HG02610 (cell line): ENCODE data around the gene RIOK2.
"Not testable (repeated sequence)": the region's sequence is repeated elsewhere in the genome, so short reads cannot be mapped to it uniquely, and the experiment has no call there.

Source experiments
- ATAC-seq: cut with Tn5 transposase; IDR thresholded peaks from one replicate; pipeline ENCODE4 v1.9.1; 2021; ENCODE audit warnings: mild to moderate bottlenecking, moderate library complexity; ENCODE audit not compliant: unreplicated experiment

Gene RIOK2

GRCh38 chr5:97171703-97172102, 11.3 kb downstream of the RIOK2 start:
- no peak for ATAC-seq

GRCh38 chr5:97167435-97167834, 15.6 kb downstream of the RIOK2 start:
- peak; percentile 63 for ATAC-seq

GRCh38 chr5:97165726-97166125, 17.3 kb downstream of the RIOK2 start:
- no peak for ATAC-seq

- no peak for ATAC-seq
Measured at GRCh38 chr5:97164846-97165245, 18.2 kb downstream of the RIOK2 start.

GRCh38 chr5:97163790-97164285, 19.2 kb downstream of the RIOK2 start:
- ATAC-seq: no peak

- ATAC-seq: no peak
Measured at GRCh38 chr5:97163360-97163764, 19.7 kb downstream of the RIOK2 start.

- no peak for ATAC-seq
Measured at GRCh38 chr5:97162045-97162444, 21.0 kb downstream of the RIOK2 start.

- ATAC-seq: no peak
Measured at GRCh38 chr5:97157689-97158088, 25.4 kb downstream of the RIOK2 start.

GRCh38 chr5:97151370-97151769, 31.7 kb downstream of the RIOK2 start:
- no peak for ATAC-seq

- ATAC-seq: no peak
Measured at GRCh38 chr5:97150401-97150800, 32.6 kb downstream of the RIOK2 start.

GRCh38 chr5:97149709-97150108, 33.3 kb downstream of the RIOK2 start:
- no peak for ATAC-seq

- ATAC-seq: no peak
Measured at GRCh38 chr5:97148288-97148687, 34.8 kb downstream of the RIOK2 start.

GRCh38 chr5:97143704-97144103, 39.3 kb downstream of the RIOK2 start:
- no peak for ATAC-seq

GRCh38 chr5:97142521-97143254, 40.4 kb downstream of the RIOK2 start, which contains the start of gene LIX1:
Gene LIX1 (minus strand): TSS chr5:97142611. CDS start chr5:97142576, 35 bp downstream.
- ATAC-seq: peak; percentile 75

GRCh38 chr5:97141539-97141938, 41.5 kb downstream of the RIOK2 start:
- ATAC-seq: no peak

- ATAC-seq: no peak
Measured at GRCh38 chr5:97141031-97141430, 42.0 kb downstream of the RIOK2 start.

GRCh38 chr5:97140250-97140649, 42.8 kb downstream of the RIOK2 start:
- ATAC-seq: not testable (repeated sequence)

- no peak for ATAC-seq
Measured at GRCh38 chr5:97136475-97136874, 46.6 kb downstream of the RIOK2 start.

GRCh38 chr5:97135868-97136267, 47.2 kb downstream of the RIOK2 start:
- no peak for ATAC-seq

GRCh38 chr5:97134634-97135033, 48.4 kb downstream of the RIOK2 start:
- ATAC-seq: no peak

GRCh38 chr5:97133101-97133500, 49.9 kb downstream of the RIOK2 start:
- no peak for ATAC-seq

- no peak for ATAC-seq
Measured at GRCh38 chr5:97131921-97132320, 51.1 kb downstream of the RIOK2 start.
